Motor neuron (in vitro differentiated cells): ENCODE results near the gene CD19. TPM values are rescaled to one million over a fixed set of nuclear protein-coding genes. Genes with fewer than 3 reads are reported as not detected.
"Not testable (repeated sequence)": the region's sequence is repeated elsewhere in the genome, so short reads cannot be mapped to it uniquely, and the experiment has no call there.

Source experiments
- ATAC-seq, 8 experiments: fragments of 200-7000 bp; cut with Tn5 transposase; replicated peaks in 6 of 8; 2 replicates each; pipeline ENCODE4 v1.8.0; 2021; ENCODE audit warnings: mild to moderate bottlenecking in 8 of 8, moderate library complexity in 8 of 8
- H3K27ac ChIP-seq, 2 donors: fragments of 250-450 bp; sonication (Bioruptor Pico); 2 replicates each; pipeline ENCODE4 v1.9.0; 2021; ENCODE audit warnings: antibody characterized with exemption in 2 of 2, mild to moderate bottlenecking in 2 of 2, moderate library complexity in 1 of 2
- H3K4me1 ChIP-seq, 2 donors: fragments of 250-450 bp; sonication (Bioruptor Pico); replicated peaks in 1 of 2; 2 replicates each; pipeline ENCODE4 v1.6.1; 2021; ENCODE audit warnings: antibody characterized with exemption in 2 of 2, mild to moderate bottlenecking in 2 of 2, moderate library complexity in 1 of 2
- H3K4me3 ChIP-seq, 5 donors: fragments of 250-450 bp; sonication (Bioruptor Pico); 2 replicates each; pipeline ENCODE4 v1.9.0; 2021; ENCODE audit warnings: antibody characterized with exemption in 5 of 5, mild to moderate bottlenecking in 5 of 5, moderate library complexity in 4 of 5
- WGBS, 10 experiments: fragments of 450-650 bp; shearing (Covaris generic); methylation state at CpG; one replicate each; pipeline ENCODE4 v1.0.0; 2022; 5-methylcytosine and 5-hydroxymethylcytosine counted together
- in situ Hi-C, 9 experiments: fragments of 400-800 bp; cut with MboI; loops; one replicate each; pipeline ENCODE4 v1.15.0; 2021; ENCODE audit warnings: low sequenced_read_pairs in 9 of 9, low pct_unique_long_range_greater_than_20kb in 2 of 9; ENCODE audit not compliant: unreplicated experiment in 9 of 9
- total RNA-seq, 8 experiments: library from RNA; unstranded; fragments of 300-600 nt; gene quantifications; 2 replicates each; pipeline versions ENCODE4 v1.2.3 to v1.2.4, GENCODE V29; 2022

The CD19 gene
- total RNA-seq: under 1 TPM in 4 of 8 experiments, not detected in 4; 0.13 to 0.56 (median 0.31) TPM

- Histone ChIP-seq H3K4me1 (no peaks in the 10 kb centered on the region), H3K4me3 (no peak within 1 kb of the TSS), H3K27ac (no peak within 1 kb of the TSS)
- no peak for ATAC-seq
- in situ Hi-C loops: no loop called here
- WGBS, 10 experiments: 17 to 100% (median 100%) methylated on average over 1 to 4 of the region's 10 CpGs; no CpG with 5 or more reads in 6 of the 10 experiments
These were observed at the start of gene CD19 for GRCh38 chr16:28931801-28932225. TSS of gene CD19 (plus strand) at chr16:28931971. CDS start at chr16:28932001, 30 bp downstream.

GRCh38 chr16:28882551-28883160 is 49.1 kb upstream of the CD19 start:
- 59 to 62% (median 61%) methylated on average over 1 to 3 of the region's 24 CpGs; no CpG with 5 or more reads in 6 of the 10 experiments for WGBS, 10 experiments
- Histone ChIP-seq H3K4me1 (peaks cover 17 to 23% of the 10 kb centered on the region in 2 donors), H3K4me3 (no peak overlapping the region), H3K27ac (peak overlapping the region in 1 of 2 donors; percentile 17)
- in situ Hi-C loops: no loop called here
- peak in 3 of 8 experiments; percentile 4 to 11 (median 4) for ATAC-seq

GRCh38 chr16:28883221-28883996 is 48.4 kb upstream of the CD19 start:
- no peak for ATAC-seq
- WGBS, 10 experiments: 27 to 100% (median 69%) methylated on average over 2 to 13 of the region's 25 CpGs; no CpG with 5 or more reads in 2 of the 10 experiments
- in situ Hi-C loops: no loop called here
- Histone ChIP-seq H3K27ac (peak overlapping the region in 1 of 2 donors; percentile 17), H3K4me3 (no peak overlapping the region), H3K4me1 (peaks cover 17 to 23% of the 10 kb centered on the region in 2 donors)

DNA sequence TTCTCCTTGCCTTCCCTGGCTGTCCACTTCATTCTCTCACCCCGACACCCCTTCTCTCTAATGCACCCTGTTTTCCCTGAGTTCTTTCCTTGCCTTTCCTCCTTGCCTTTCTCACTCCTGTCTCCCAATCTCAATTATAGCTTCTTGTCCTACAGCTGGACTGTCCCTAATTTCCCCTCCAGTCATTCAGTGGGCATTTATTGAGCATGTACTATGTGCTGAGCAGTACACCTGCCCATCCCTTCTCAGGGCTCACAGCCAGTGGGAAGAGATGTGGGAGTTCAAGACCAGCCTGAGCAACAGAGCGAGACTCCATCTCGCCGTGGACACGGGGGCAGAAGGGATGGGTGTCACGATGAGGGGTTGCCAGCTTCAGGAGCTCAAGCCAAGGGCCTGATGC is 47.7 kb upstream of the CD19 start:
- Histone ChIP-seq H3K27ac (no peak overlapping the region), H3K4me1 (peaks cover 12 to 19% of the 10 kb centered on the region in 2 donors), H3K4me3 (no peak overlapping the region)
- WGBS, 10 experiments: 75 to 100% (median 92%) methylated on average over 1 to 6 of the region's 6 CpGs; no CpG with 5 or more reads in 1 of the 10 experiments
- in situ Hi-C loops: no loop called here
- ATAC-seq: no peak

DNA sequence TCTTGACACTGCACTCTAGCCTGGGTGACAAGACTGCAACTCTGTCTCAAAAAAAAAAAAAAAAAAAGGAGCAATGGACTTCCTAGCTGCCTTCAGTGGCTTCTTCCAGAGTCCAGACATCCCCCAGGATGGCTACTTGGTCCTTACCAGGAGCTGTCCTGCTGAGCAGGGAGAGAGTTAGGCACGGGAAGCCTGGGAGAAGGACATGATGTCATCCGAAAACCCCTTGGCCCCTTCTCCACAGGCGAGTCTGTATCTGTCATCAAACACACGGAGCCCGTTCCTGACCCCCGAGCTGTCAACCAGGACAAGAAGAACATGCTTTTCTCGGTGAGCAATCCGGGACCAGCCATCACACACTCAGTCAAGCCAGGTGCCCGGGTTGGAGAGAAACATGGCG is 44.8 kb upstream of the CD19 start:
- Histone ChIP-seq H3K4me1 (peaks cover 11 to 14% of the 10 kb centered on the region in 2 donors), H3K27ac (no peak overlapping the region), H3K4me3 (no peak overlapping the region)
- in situ Hi-C loops: no loop called here
- ATAC-seq: no peak
- WGBS, 10 experiments: 20 to 79% (median 63%) methylated on average over 2 to 8 of the region's 10 CpGs; no CpG with 5 or more reads in 6 of the 10 experiments

DNA sequence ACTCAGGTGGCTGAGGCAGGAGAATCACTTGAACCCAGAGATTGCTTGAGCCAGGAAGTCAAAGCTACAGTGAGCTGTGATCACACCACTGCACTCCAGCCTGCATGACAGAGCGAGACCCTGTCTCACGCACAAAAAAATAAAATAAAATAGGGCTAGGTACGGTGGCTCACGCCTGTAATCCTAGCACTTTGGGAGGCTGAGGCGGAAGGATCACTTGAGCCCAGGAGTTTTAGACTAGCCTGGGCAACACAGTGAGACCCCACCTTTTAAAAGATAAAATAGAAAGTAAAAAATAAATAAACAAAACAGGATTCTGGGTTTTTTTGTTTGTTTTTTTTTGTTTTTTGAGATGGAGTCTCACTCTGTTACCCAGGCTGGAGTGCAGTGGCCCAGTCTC is 41.4 kb upstream of the CD19 start:
- H3K27ac ChIP-seq, H3K4me1 ChIP-seq, H3K4me3 ChIP-seq, in situ Hi-C loops, ATAC-seq: not testable (repeated sequence)
- WGBS, 10 experiments: 79 to 100% (median 100%) methylated on average over 2 to 5 of the region's 5 CpGs

DNA sequence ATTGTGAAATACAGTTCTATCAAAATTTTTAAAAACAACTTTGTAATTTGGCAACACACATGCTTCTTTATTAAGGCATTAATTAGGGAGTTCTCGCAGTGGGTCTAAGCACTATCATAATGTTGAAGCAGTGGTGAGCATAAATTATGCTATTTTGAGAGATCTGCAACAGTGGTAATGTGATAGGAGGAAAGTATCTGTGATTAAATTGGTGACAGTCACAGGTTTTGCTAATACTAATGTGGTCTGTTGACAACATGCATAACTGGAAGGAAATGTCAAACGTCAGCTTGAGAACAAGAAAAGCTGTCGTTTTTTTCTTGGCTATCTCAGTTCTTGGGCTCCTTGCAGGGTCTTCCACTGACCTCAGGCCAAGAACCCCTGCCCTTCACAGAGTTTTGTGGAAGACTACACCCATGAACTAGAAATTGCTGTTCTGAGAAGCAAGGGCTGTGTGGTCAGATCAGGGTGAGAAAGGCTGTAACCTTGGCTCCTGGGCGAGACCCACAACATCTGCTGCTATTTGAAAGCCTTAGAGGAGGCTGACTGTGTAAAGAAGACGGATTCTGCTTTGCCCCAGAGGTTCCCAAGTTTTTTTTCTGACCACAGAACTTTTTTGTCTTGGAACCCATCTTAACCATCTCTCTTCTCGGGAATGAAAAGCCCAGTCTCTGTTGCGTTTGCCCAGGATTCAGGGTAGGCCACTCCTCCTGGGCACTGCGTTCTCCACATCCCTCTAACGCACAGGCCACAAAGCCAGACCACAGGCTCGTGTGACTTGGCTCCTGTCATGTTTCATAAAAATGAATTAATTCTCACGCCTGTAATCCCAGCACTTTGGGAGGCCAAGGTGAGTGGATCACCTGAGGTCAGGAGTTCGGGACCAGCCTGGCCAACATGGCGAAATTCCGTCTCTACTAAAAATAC is 39.5 kb upstream of the CD19 start:
- peak in 2 of 8 experiments; percentile 86 to 94 for ATAC-seq
- WGBS, 10 experiments: 51 to 86% (median 79%) methylated on average over 2 to 12 of the region's 14 CpGs
- H3K27ac ChIP-seq: no peak overlapping the region
- no peaks in the 10 kb centered on the region for H3K4me1 ChIP-seq
- in situ Hi-C loops: no loop called here
- H3K4me3 ChIP-seq: no peak overlapping the region

GRCh38 chr16:28893291-28893690 is 38.5 kb upstream of the CD19 start:
- no peak for ATAC-seq
- Histone ChIP-seq H3K4me3 (no peak overlapping the region), H3K27ac (no peak overlapping the region), H3K4me1 (no peaks in the 10 kb centered on the region)
- WGBS, 10 experiments: 72 to 94% (median 86%) methylated on average over 1 to 4 of the region's 4 CpGs; no CpG with 5 or more reads in 2 of the 10 experiments
- in situ Hi-C loops: no loop called here

DNA sequence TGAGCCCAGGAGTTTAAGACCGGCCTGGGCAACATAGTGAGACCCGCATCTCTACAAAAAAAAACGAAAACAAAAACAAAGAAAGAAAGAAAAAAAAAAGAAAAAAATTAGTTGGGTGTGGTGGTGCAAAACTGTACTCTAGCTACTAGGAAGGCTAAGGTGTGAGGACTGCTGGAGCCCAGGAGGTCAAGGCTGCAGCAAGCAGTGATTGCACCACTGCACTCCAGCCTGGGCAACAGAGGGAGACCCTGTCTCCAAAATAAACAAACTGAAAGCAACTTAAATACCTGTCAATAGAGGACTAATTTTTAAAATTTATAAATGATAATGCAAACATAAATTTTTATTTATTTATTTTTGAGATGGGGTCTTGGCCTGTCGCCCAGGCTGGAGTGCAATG is 36.2 kb upstream of the CD19 start:
- Histone ChIP-seq H3K4me1 (no peaks in the 10 kb centered on the region), H3K4me3 (no peak overlapping the region), H3K27ac (no peak overlapping the region)
- ATAC-seq: no peak
- 50 to 100% (median 86%) methylated on average over 1 to 4 of the region's 4 CpGs; no CpG with 5 or more reads in 1 of the 10 experiments for WGBS, 10 experiments
- in situ Hi-C loops: no loop called here

- no peak overlapping the region for H3K27ac ChIP-seq
- ATAC-seq: no peak
- 60 to 100% (median 80%) methylated on average over 1 to 3 of the region's 4 CpGs; no CpG with 5 or more reads in 4 of the 10 experiments for WGBS, 10 experiments
- no peak overlapping the region for H3K4me3 ChIP-seq
- in situ Hi-C loops: no loop called here
- no peaks in the 10 kb centered on the region for H3K4me1 ChIP-seq
These were observed 33.9 kb upstream of the CD19 start for GRCh38 chr16:28897826-28898225.

DNA sequence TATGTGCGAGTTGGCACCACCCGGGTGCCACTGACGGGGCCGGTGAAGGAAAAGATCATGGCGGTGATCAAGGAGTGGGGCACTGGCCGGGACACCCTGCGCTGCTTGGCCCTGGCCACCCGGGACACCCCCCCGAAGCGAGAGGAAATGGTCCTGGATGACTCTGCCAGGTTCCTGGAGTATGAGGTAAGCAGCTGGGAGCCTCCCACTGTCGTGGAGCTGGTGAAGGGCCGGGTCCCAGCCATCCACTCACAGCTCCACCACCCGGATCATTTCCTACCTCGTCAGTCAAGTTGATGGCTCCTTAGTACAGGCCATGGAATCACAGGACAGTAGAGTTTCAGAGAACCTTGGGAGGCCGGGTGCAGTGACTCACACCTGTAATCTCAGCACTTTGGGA is 33.5 kb upstream of the CD19 start:
- WGBS, 10 experiments: 45 to 92% (median 83%) methylated on average over 1 to 5 of the region's 15 CpGs; no CpG with 5 or more reads in 5 of the 10 experiments
- Histone ChIP-seq H3K27ac (no peak overlapping the region), H3K4me3 (no peak overlapping the region), H3K4me1 (no peaks in the 10 kb centered on the region)
- in situ Hi-C loops: no loop called here
- no peak for ATAC-seq

GRCh38 chr16:28898942-28899341 is 32.8 kb upstream of the CD19 start:
- no peak overlapping the region for H3K27ac ChIP-seq
- no peak overlapping the region for H3K4me3 ChIP-seq
- WGBS, 10 experiments: 70 to 100% (median 83%) methylated on average over 1 to 3 of the region's 4 CpGs; no CpG with 5 or more reads in 3 of the 10 experiments
- no peaks in the 10 kb centered on the region for H3K4me1 ChIP-seq
- ATAC-seq: no peak
- in situ Hi-C loops: no loop called here
